Tibial nerve (tissue), 4 donors: ENCODE data around the gene CASP9. TPM values are rescaled to one million over a fixed set of nuclear protein-coding genes. Genes with fewer than 3 reads are reported as not detected.

Source experiments
- DNase-seq, 2 donors: peaks; one replicate each; pipeline ENCODE4 v3.0.0-alpha.2; 2019; ENCODE audit warnings: low spot score in 2 of 2
- H3K27ac ChIP-seq, 4 donors: fragments of 200-600 bp; sonication (generic) in 3 of 4; one replicate each; pipeline ENCODE4 v1.5.1; 2017 to 2019; ENCODE audit warnings: mild to moderate bottlenecking in 1 of 4
- H3K27me3 ChIP-seq, 2 donors: fragments of 200-600 bp; sonication (generic) in 1 of 2; one replicate each; pipeline versions ENCODE4 v1.5.1 to v1.6.0; 2017 to 2019
- H3K36me3 ChIP-seq, 3 donors: fragments of 200-600 bp; sonication (generic); one replicate each; pipeline ENCODE4 v1.5.1; 2018 to 2019
- H3K4me1 ChIP-seq, 4 donors: fragments of 200-600 bp; sonication (generic) in 3 of 4; one replicate each; pipeline ENCODE4 v1.5.1; 2017 to 2019
- H3K4me3 ChIP-seq, 4 donors: fragments of 200-600 bp; sonication (generic) in 3 of 4; one replicate each; pipeline ENCODE4 v1.5.1; 2017 to 2019; ENCODE audit warnings: mild to moderate bottlenecking in 1 of 4, moderate library complexity in 1 of 4
- H3K9me3 ChIP-seq, 4 donors: fragments of 200-600 bp; sonication (generic) in 3 of 4; one replicate each; pipeline ENCODE4 v1.5.1; 2017 to 2019
- EP300 ChIP-seq, 2 donors: sonication (generic); formaldehyde crosslinking; IDR thresholded peaks; one replicate each; pipeline ENCODE4 v1.6.1; 2017; ENCODE audit warnings: antibody characterized with exemption in 2 of 2, mild to moderate bottlenecking in 1 of 2
- POLR2A ChIP-seq, 2 donors: fragments of 450-650 bp; IDR thresholded peaks; one replicate each; pipeline ENCODE4 v1.6.1; 2017; ENCODE audit warnings: antibody characterized with exemption in 2 of 2, mild to moderate bottlenecking in 2 of 2, moderate library complexity in 2 of 2
- WGBS, 2 donors: methylation state at CpG; one replicate each; pipeline ENCODE4 v1.1.5; 2018; 5-methylcytosine and 5-hydroxymethylcytosine counted together
- small RNA-seq: library from RNA; depleted of rRNA; stranded (forward); fragments of <200 nt; gene quantifications from one replicate; pipeline ENCODE3, GENCODE V24; 2016
- total RNA-seq, 4 donors: library from RNA; depleted of rRNA; stranded (reverse); fragments of >200 nt; gene quantifications; one replicate each; pipeline ENCODE4 v1.1.0, GENCODE V29; 2016
- TF ChIP-seq, protein P1 (sequence below), 5 experiments: fragments of 200-600 bp in 3 of 5; fragments of 450-650 bp in 2 of 5; sonication (generic) in 3 of 5; IDR thresholded peaks; one replicate each; pipeline ENCODE4 v1.5.1; 2016 to 2019; ENCODE audit warnings: antibody characterized with exemption in 5 of 5, mild to moderate bottlenecking in 3 of 5, moderate library complexity in 2 of 5

Gene CASP9
- total RNA-seq, 4 donors from 2014 or later: 39.6 to 82.8 (median 51.7) TPM

DNA sequence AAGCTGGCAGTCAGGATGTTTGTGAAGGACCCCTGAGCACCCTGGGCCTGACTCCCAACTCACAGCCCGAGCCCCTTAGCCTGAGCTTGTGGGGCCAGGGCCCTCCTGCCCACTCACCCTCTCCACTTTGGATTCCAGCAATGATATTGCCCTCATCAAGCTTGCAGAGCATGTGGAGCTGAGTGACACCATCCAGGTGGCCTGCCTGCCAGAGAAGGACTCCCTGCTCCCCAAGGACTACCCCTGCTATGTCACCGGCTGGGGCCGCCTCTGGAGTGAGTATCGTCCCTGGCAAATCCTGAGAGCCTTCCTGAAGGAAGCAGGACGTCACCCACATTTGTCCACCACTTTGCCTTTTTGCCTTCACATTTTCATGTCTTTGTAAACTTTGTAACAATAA, 80.7 kb downstream of the CASP9 start:
- no peak overlapping the region for H3K4me3 ChIP-seq
- no peaks in the 10 kb centered on the region for H3K36me3 ChIP-seq
- TF ChIP-seq EP300 (IDR thresholded peaks at IDR 0.05): no peak
- no peak for DNase-seq
- H3K27ac ChIP-seq: no peak overlapping the region
- 71 to 72% methylated on average over 4 to 5 of the region's 5 CpGs for WGBS, 2 donors
- H3K9me3 ChIP-seq: no peaks in the 10 kb centered on the region
- H3K4me1 ChIP-seq: no peaks in the 10 kb centered on the region
- H3K27me3 ChIP-seq: peaks cover 0 to 18% of the 10 kb centered on the region in 2 donors

DNA sequence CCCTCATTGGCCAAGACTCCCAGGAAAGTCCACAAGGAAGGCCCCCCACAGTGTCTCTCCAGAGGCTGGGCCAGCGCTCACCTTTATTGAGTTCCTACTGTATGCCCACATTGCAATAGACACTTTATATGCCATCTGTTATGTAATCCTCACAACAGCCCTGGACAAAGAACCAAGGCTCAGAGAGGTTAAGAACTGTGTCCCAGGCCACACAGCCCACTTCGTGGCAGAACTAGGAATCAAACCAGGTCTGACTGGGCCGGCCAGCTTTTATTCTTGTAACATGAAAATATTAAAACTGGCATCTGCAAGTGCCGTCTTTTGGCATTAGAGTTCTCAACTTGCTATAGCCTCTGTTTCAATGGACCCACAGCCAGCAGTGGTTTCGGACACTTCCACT, 81.3 kb downstream of the CASP9 start:
- no peak for DNase-seq
- 76 to 82% methylated on average over 5 of the region's 5 CpGs for WGBS, 2 donors
- TF ChIP-seq POLR2A (IDR thresholded peaks at IDR 0.05) (no peak), EP300 (IDR thresholded peaks at IDR 0.05) (no peak)
- TF ChIP-seq, protein P1, sequence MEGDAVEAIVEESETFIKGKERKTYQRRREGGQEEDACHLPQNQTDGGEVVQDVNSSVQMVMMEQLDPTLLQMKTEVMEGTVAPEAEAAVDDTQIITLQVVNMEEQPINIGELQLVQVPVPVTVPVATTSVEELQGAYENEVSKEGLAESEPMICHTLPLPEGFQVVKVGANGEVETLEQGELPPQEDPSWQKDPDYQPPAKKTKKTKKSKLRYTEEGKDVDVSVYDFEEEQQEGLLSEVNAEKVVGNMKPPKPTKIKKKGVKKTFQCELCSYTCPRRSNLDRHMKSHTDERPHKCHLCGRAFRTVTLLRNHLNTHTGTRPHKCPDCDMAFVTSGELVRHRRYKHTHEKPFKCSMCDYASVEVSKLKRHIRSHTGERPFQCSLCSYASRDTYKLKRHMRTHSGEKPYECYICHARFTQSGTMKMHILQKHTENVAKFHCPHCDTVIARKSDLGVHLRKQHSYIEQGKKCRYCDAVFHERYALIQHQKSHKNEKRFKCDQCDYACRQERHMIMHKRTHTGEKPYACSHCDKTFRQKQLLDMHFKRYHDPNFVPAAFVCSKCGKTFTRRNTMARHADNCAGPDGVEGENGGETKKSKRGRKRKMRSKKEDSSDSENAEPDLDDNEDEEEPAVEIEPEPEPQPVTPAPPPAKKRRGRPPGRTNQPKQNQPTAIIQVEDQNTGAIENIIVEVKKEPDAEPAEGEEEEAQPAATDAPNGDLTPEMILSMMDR (IDR thresholded peaks at IDR 0.05): no peak

DNA sequence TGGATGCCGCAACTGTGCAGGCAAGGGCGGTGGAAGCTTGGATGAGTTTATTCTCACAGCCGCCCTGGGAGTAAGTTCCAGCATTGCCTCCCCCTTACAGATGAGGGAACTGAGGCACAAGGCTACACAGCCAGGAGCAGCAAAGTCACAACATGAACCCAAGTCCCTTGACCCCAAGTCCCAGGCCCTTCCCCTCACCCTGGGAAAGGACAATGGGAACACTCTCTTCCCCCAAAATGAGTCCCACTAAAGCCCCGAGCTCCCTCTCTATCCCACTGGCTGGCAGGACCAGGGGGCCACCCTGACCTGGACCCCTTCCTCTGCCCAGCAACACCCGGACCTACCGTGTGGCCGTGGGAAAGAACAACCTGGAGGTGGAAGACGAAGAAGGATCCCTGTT, 81.9 kb downstream of the CASP9 start:
- TF ChIP-seq, protein P1 (IDR thresholded peaks at IDR 0.05): no peak
- no peak for TF ChIP-seq EP300 (IDR thresholded peaks at IDR 0.05)
- no peak for TF ChIP-seq POLR2A (IDR thresholded peaks at IDR 0.05)
- Histone ChIP-seq H3K4me3 (no peak overlapping the region), H3K4me1 (no peaks in the 10 kb centered on the region), H3K9me3 (no peaks in the 10 kb centered on the region), H3K27me3 (peaks cover 0 to 12% of the 10 kb centered on the region in 2 donors), H3K36me3 (no peaks in the 10 kb centered on the region), H3K27ac (no peak overlapping the region)
- DNase-seq: no peak
- 82 to 85% methylated on average over 8 of the region's 8 CpGs for WGBS, 2 donors

More for the DNA sequence above, 81.3 kb downstream of the CASP9 start:
- H3K27me3 ChIP-seq: peaks cover 0 to 18% of the 10 kb centered on the region in 2 donors
- H3K4me3 ChIP-seq: no peak overlapping the region
- H3K4me1 ChIP-seq: no peaks in the 10 kb centered on the region
- no peaks in the 10 kb centered on the region for H3K9me3 ChIP-seq
- no peak overlapping the region for H3K27ac ChIP-seq
- H3K36me3 ChIP-seq: no peaks in the 10 kb centered on the region

Small RNA genes lying within 50 kb of the gene (small RNA-seq; reads per million reads assigned to genes)
- gene SCARNA21B: not detected

Other genes with a start within 250 kb of the CASP9 start
- 10 to 100 TPM; 17.0 to 61.5 (median 29.6) TPM for gene EFHD2, start 114.3 kb downstream of the CASP9 start, total RNA-seq
- 1 to 10 TPM in 3 of 4 donors, under 1 TPM in 1; 0.98 to 5.7 (median 1.9) TPM for gene CTRC, start 85.8 kb downstream of the CASP9 start, total RNA-seq
- 1 to 10 TPM in 3 of 4 donors, under 1 TPM in 1; 0.42 to 9.3 (median 1.5) TPM for gene CELA2A, start 67.5 kb downstream of the CASP9 start, total RNA-seq
- not detected for gene CELA2B, start 48.1 kb downstream of the CASP9 start, total RNA-seq
- gene DNAJC16, start 2.6 kb upstream of the CASP9 start, total RNA-seq: 10 to 100 TPM; 11.4 to 35.0 (median 26.3) TPM
- gene AGMAT, start 60.8 kb upstream of the CASP9 start, total RNA-seq: not detected
- 10 to 100 TPM; 41.7 to 79.8 (median 61.8) TPM for gene DDI2, start 93.2 kb upstream of the CASP9 start, total RNA-seq
- gene PLEKHM2, start 160.1 kb upstream of the CASP9 start, total RNA-seq: 10 to 100 TPM; 54.0 to 80.4 (median 57.1) TPM
- gene SLC25A34, start 212.0 kb upstream of the CASP9 start, total RNA-seq: 10 to 100 TPM in 1 of 4 donors, 1 to 10 TPM in 3; 2.8 to 23.7 (median 3.3) TPM
- not detected for gene TMEM82, start 218.3 kb upstream of the CASP9 start, total RNA-seq
- 10 to 100 TPM; 33.3 to 46.5 (median 44.1) TPM for gene FBLIM1, start 234.6 kb upstream of the CASP9 start, total RNA-seq